Natural killer cell (primary cell): ENCODE data around the gene MACROH2A1. TPM values are rescaled to one million over a fixed set of nuclear protein-coding genes. Genes with fewer than 3 reads are reported as not detected.

Experiments
- ATAC-seq, 3 donors: fragments of 150-1000 bp in 2 of 3; fragments of 200-7000 bp in 1 of 3; cut with Tn5 transposase; 1 replicate in 1 of 3; 2 replicates in 2 of 3; pipeline ENCODE4 v1.10.0; 2021; ENCODE audit warnings: mild to moderate bottlenecking in 2 of 3, moderate library complexity in 2 of 3
- DNase-seq, 2 donors: peaks; one replicate each; pipeline versions ENCODE4 v3.0.0 to v3.0.0-alpha.2; 2013 to 2021; ENCODE audit warnings: mixed read lengths in 1 of 2
- H3K27ac ChIP-seq: one replicate; pipeline ENCODE4 v1.5.1; 2013; ENCODE audit warnings: mild to moderate bottlenecking, low read length
- H3K27me3 ChIP-seq: one replicate; pipeline ENCODE4 v1.6.1; 2013; ENCODE audit warnings: low read length; ENCODE audit not compliant: control insufficient read depth, insufficient read depth
- H3K36me3 ChIP-seq: one replicate; pipeline ENCODE4 v1.6.1; 2013; ENCODE audit warnings: low read length; ENCODE audit not compliant: control insufficient read depth, insufficient read depth
- H3K4me1 ChIP-seq: one replicate; pipeline ENCODE4 v1.6.1; 2013; ENCODE audit warnings: low read length; ENCODE audit not compliant: control insufficient read depth, insufficient read depth
- H3K4me3 ChIP-seq: one replicate; pipeline ENCODE4 v1.5.1; 2013; ENCODE audit warnings: low read length
- H3K9me3 ChIP-seq: one replicate; pipeline ENCODE4 v1.6.1; 2013; ENCODE audit warnings: low read length; ENCODE audit not compliant: control insufficient read depth, insufficient read depth
- H3K27ac Mint-ChIP-seq, 2 donors: one replicate each; pipeline ENCODE4 v1.8.0; 2022; ENCODE audit warnings: mild to moderate bottlenecking in 2 of 2, mixed read lengths in 2 of 2, moderate library complexity in 1 of 2
- H3K27me3 Mint-ChIP-seq, 2 donors: one replicate each; pipeline ENCODE4 v1.8.0; 2022; ENCODE audit warnings: low read depth in 2 of 2, mixed read lengths in 2 of 2
- H3K36me3 Mint-ChIP-seq: one replicate; pipeline ENCODE4 v1.8.0; 2022; ENCODE audit warnings: mixed read lengths
- H3K4me1 Mint-ChIP-seq, 2 donors: one replicate each; pipeline ENCODE4 v1.8.0; 2022; ENCODE audit warnings: mixed read lengths in 2 of 2
- H3K4me3 Mint-ChIP-seq: one replicate; pipeline ENCODE4 v1.8.0; 2022; ENCODE audit warnings: mild to moderate bottlenecking, moderate library complexity, mixed read lengths
- H3K9me3 Mint-ChIP-seq, 2 donors: one replicate each; pipeline ENCODE4 v1.8.0; 2022; ENCODE audit warnings: mixed read lengths in 2 of 2
- CTCF ChIP-seq: fragments of 200-600 bp; IDR thresholded peaks from one replicate; pipeline ENCODE4 v1.8.0; 2022; ENCODE audit warnings: antibody characterized with exemption
- WGBS: methylation state at CpG from one replicate; pipeline ENCODE4 v1.1.7; 2013; ENCODE audit warnings: missing lambda C conversion rate; ENCODE audit not compliant: insufficient coverage; 5-methylcytosine and 5-hydroxymethylcytosine counted together
- intact Hi-C: fragments of 100-400 bp; cut with micrococcal nuclease; formaldehyde crosslinking; loops from one replicate; pipeline ENCODE4 v1.14.2; 2022
- total RNA-seq, 4 donors: library from RNA; stranded (reverse); fragments of 120-200 nt in 1 of 4; gene quantifications; one replicate each; pipeline versions ENCODE4 v1.2.3 to v1.2.4, GENCODE V29; 2013 to 2022

MACROH2A1 gene
- total RNA-seq, 3 donors from 2014 or later (not counting 1 experiment from before 2014, with no cell fraction given), result 139 to 160 (median 139) TPM

GRCh38 chr5:135391116-135391868 lies 7.7 kb downstream of the MACROH2A1 start:
- Mint-ChIP-seq H3K27me3 (no peaks in the 10 kb centered on the region), H3K36me3 (no peaks in the 10 kb centered on the region), H3K9me3 (no peaks in the 10 kb centered on the region), H3K4me3 (no peak overlapping the region), H3K4me1 (peaks cover 92 to 93% of the 10 kb centered on the region in 2 donors), H3K27ac (peak overlapping the region; percentile 3 to 70)
- Histone ChIP-seq H3K4me3 (no peak overlapping the region), H3K27ac (no peak overlapping the region), H3K4me1 (peaks cover 53% of the 10 kb centered on the region), H3K36me3 (peaks cover 20% of the 10 kb centered on the region), H3K9me3 (no peaks in the 10 kb centered on the region), H3K27me3 (no peaks in the 10 kb centered on the region)
- 83% methylated on average over 6 of the region's 6 CpGs for WGBS
- no peak for ATAC-seq
- intact Hi-C loops, result no loop called here
- no peak for DNase-seq
- TF ChIP-seq CTCF, result no peak

GRCh38 chr5:135388860-135389435 lies 10.1 kb downstream of the MACROH2A1 start:
- Mint-ChIP-seq H3K4me1 (peaks cover 69 to 70% of the 10 kb centered on the region in 2 donors), H3K9me3 (no peaks in the 10 kb centered on the region), H3K27me3 (no peaks in the 10 kb centered on the region), H3K27ac (peak overlapping the region in 1 of 2 donors; percentile 71), H3K36me3 (no peaks in the 10 kb centered on the region), H3K4me3 (no peak overlapping the region)
- H3K9me3 ChIP-seq, result no peaks in the 10 kb centered on the region
- no peak for DNase-seq
- H3K4me3 ChIP-seq, result no peak overlapping the region
- H3K27ac ChIP-seq, result no peak overlapping the region
- no peak for ATAC-seq
- H3K4me1 ChIP-seq, result peaks cover 51% of the 10 kb centered on the region
- H3K27me3 ChIP-seq, result no peaks in the 10 kb centered on the region
- no peak for TF ChIP-seq CTCF
- 96% methylated on average over 16 of the region's 16 CpGs for WGBS
- intact Hi-C loops, result no loop called here
- peaks cover 40% of the 10 kb centered on the region for H3K36me3 ChIP-seq

- ATAC-seq (no peak), DNase-seq (no peak)
- Mint-ChIP-seq H3K27ac (peak overlapping the region in 1 of 2 donors; percentile 73), H3K4me1 (peaks cover 62% of the 10 kb centered on the region in 2 donors), H3K36me3 (peaks cover 2% of the 10 kb centered on the region), H3K27me3 (no peaks in the 10 kb centered on the region), H3K9me3 (no peaks in the 10 kb centered on the region), H3K4me3 (no peak overlapping the region)
- Histone ChIP-seq H3K36me3 (peaks cover 49% of the 10 kb centered on the region), H3K27me3 (no peaks in the 10 kb centered on the region), H3K4me3 (no peak overlapping the region), H3K4me1 (peaks cover 46% of the 10 kb centered on the region), H3K9me3 (no peaks in the 10 kb centered on the region), H3K27ac (peak overlapping the region; percentile 24)
- no peak for TF ChIP-seq CTCF
- intact Hi-C loops, result no loop called here
Observed at GRCh38 chr5:135387629-135387960, 11.4 kb downstream of the MACROH2A1 start.
